IPS-15b (cell line): Measurements from ENCODE around the gene PIPOX.

Experiments used
- H3K27me3 ChIP-seq: one replicate; pipeline ENCODE4 v1.6.1; 2013; ENCODE audit warnings: low read length; ENCODE audit not compliant: control insufficient read depth, insufficient read depth
- H3K36me3 ChIP-seq: one replicate; pipeline ENCODE4 v1.6.1; 2013; ENCODE audit warnings: low read length; ENCODE audit not compliant: control insufficient read depth, insufficient read depth
- H3K4me1 ChIP-seq: one replicate; pipeline ENCODE4 v1.6.1; 2013; ENCODE audit warnings: mild to moderate bottlenecking, low read length; ENCODE audit not compliant: control insufficient read depth, insufficient read depth
- H3K4me3 ChIP-seq: one replicate; pipeline ENCODE4 v1.5.1; 2013; ENCODE audit warnings: low read depth, low read length
- H3K9ac ChIP-seq: one replicate; pipeline ENCODE4 v1.6.1; 2013; ENCODE audit warnings: low read depth, mild to moderate bottlenecking, low read length
- H3K9me3 ChIP-seq: one replicate; pipeline ENCODE4 v1.6.1; 2013; ENCODE audit warnings: mild to moderate bottlenecking, low read length; ENCODE audit not compliant: control insufficient read depth, insufficient read depth

PIPOX gene

GRCh38 chr17:29070308-29070707, 27.4 kb downstream of the PIPOX start:
- Histone ChIP-seq H3K27me3 (no peaks in the 10 kb centered on the region), H3K36me3 (peaks cover 4% of the 10 kb centered on the region), H3K4me3 (no peak overlapping the region), H3K9me3 (no peaks in the 10 kb centered on the region), H3K4me1 (peaks cover 12% of the 10 kb centered on the region), H3K9ac (no peak overlapping the region)

DNA sequence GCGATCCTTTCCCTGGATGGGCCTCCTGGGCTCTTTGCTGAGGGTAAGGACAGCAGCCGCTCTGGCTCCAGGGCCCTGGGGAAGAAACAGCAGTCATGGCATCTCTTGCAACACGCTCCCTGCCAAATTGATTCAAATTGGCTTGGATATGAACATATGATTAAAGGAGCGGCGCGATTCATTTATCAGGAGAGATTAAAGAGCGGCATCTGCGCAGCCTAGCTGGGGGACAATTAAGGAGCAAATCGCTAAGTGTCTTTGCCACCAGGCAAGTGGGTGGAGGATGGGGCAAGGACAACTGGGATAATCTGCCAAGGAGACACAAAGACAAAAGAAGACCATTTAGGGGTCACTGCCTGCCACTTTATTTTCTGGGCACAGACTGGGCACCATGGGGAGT, 27.8 kb downstream of the PIPOX start:
- no peaks in the 10 kb centered on the region for H3K27me3 ChIP-seq
- H3K36me3 ChIP-seq: peaks cover 4% of the 10 kb centered on the region
- no peak overlapping the region for H3K4me3 ChIP-seq
- H3K9ac ChIP-seq: no peak overlapping the region
- peaks cover 12% of the 10 kb centered on the region for H3K4me1 ChIP-seq
- no peaks in the 10 kb centered on the region for H3K9me3 ChIP-seq

DNA sequence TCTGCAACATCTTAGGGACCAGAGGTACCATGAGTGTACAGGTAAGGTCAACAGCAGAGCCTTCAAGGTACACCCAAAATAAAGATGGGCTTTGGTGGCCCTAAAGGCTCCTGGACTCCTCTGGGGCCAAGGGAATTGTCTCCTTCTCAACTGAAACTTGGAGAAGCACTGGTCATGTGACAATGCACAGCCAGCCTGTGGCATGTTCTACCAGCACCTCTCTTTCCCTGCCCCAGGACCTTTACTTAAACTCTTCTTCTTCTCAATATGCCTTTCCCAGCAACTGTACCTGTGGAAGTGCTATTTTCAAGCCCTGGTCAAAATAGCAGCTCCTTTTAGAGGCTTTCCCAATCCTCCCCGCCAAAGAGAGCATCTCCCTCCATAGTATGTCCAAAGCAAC, 28.4 kb downstream of the PIPOX start:
- peaks cover 4% of the 10 kb centered on the region for H3K36me3 ChIP-seq
- H3K4me1 ChIP-seq: peaks cover 12% of the 10 kb centered on the region
- no peak overlapping the region for H3K9ac ChIP-seq
- H3K9me3 ChIP-seq: no peaks in the 10 kb centered on the region
- no peaks in the 10 kb centered on the region for H3K27me3 ChIP-seq
- H3K4me3 ChIP-seq: no peak overlapping the region

DNA sequence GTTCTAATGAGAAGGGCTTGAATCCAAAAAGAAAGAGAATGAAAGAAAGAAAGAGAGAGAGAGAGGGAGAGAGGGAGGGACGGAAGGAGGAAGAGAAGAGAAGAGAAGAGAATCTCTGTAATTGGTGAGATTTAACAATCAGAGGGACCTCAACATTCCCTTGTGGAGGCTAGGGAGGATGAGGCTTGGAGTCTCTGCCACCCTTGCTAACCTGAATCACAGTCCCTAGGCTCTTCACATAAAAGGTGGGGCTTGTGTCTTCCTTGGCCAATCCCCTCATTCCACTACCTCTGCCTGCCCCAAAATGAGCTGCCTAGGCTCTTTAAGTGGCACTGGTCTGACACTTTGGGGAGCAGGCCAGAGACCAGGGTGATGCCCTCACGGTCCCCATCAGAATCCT, 30.1 kb downstream of the PIPOX start:
- H3K4me1 ChIP-seq: peaks cover 16% of the 10 kb centered on the region

GRCh38 chr17:29073520-29073919, 30.6 kb downstream of the PIPOX start:
- Histone ChIP-seq H3K4me1 (peaks cover 16% of the 10 kb centered on the region), H3K9ac (no peak overlapping the region), H3K9me3 (no peaks in the 10 kb centered on the region), H3K4me3 (no peak overlapping the region), H3K36me3 (peaks cover 6% of the 10 kb centered on the region), H3K27me3 (no peaks in the 10 kb centered on the region)

More for the DNA sequence above, 30.1 kb downstream of the PIPOX start:
- Histone ChIP-seq H3K9ac (no peak overlapping the region), H3K36me3 (peaks cover 6% of the 10 kb centered on the region), H3K27me3 (no peaks in the 10 kb centered on the region), H3K9me3 (no peaks in the 10 kb centered on the region), H3K4me3 (no peak overlapping the region)

DNA sequence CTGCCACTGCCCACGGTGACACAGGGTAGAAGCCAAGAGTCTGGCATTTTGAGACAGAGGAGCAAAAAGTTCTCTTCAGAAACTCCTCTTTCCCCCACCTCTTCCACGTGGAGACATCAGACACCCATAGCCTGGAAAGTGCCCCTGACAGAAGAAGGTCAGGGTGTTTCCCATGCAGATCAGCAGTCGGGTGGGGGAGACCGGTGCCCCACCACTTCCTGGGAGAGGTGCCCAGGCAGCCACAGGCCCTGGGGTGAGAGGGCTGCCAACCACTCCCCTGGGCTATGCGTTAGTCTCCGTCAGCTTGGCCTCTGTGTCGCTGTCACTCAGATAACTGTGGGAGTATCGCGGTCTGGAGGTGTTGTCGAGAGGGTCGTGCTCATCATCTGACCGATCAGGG, 31.5 kb downstream of the PIPOX start:
- H3K9ac ChIP-seq: no peak overlapping the region
- H3K4me1 ChIP-seq: peaks cover 16% of the 10 kb centered on the region

GRCh38 chr17:29076087-29076486, 33.1 kb downstream of the PIPOX start:
- Histone ChIP-seq H3K9ac (no peak overlapping the region), H3K9me3 (no peaks in the 10 kb centered on the region), H3K4me3 (no peak overlapping the region), H3K27me3 (no peaks in the 10 kb centered on the region), H3K4me1 (peaks cover 13% of the 10 kb centered on the region), H3K36me3 (peaks cover 10% of the 10 kb centered on the region)

More for the DNA sequence above, 31.5 kb downstream of the PIPOX start:
- H3K27me3 ChIP-seq: no peaks in the 10 kb centered on the region
- peaks cover 6% of the 10 kb centered on the region for H3K36me3 ChIP-seq
- no peak overlapping the region for H3K4me3 ChIP-seq
- no peaks in the 10 kb centered on the region for H3K9me3 ChIP-seq

- H3K9me3 ChIP-seq: no peaks in the 10 kb centered on the region
- H3K4me3 ChIP-seq: no peak overlapping the region
- H3K4me1 ChIP-seq: peaks cover 13% of the 10 kb centered on the region
- no peak overlapping the region for H3K9ac ChIP-seq
- peaks cover 10% of the 10 kb centered on the region for H3K36me3 ChIP-seq
- no peaks in the 10 kb centered on the region for H3K27me3 ChIP-seq
Observed at GRCh38 chr17:29076722-29077121, 33.8 kb downstream of the PIPOX start.

DNA sequence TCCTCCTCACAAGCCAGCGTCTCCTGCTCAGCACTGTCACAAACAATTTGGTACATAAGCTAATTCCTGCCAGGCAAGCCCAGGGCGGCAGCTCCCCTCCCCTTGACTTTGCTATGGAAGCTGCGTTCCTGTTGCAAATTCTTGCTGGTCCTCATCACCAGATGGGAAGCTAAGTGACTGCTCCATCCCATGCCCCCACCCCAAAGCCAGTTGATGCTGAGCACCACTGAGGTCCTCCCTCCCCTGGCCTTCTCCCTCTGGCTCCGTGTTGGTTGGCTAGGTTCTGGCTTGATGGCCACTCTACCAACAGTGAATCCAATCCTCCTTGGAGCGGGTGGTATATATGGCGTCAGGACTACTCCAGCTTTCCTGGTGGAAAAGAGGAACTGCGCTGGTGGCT, 34.4 kb downstream of the PIPOX start:
- H3K36me3 ChIP-seq: peaks cover 10% of the 10 kb centered on the region
- no peaks in the 10 kb centered on the region for H3K27me3 ChIP-seq
- H3K4me3 ChIP-seq: no peak overlapping the region
- H3K9ac ChIP-seq: no peak overlapping the region
- H3K4me1 ChIP-seq: peaks cover 13% of the 10 kb centered on the region
- no peaks in the 10 kb centered on the region for H3K9me3 ChIP-seq

DNA sequence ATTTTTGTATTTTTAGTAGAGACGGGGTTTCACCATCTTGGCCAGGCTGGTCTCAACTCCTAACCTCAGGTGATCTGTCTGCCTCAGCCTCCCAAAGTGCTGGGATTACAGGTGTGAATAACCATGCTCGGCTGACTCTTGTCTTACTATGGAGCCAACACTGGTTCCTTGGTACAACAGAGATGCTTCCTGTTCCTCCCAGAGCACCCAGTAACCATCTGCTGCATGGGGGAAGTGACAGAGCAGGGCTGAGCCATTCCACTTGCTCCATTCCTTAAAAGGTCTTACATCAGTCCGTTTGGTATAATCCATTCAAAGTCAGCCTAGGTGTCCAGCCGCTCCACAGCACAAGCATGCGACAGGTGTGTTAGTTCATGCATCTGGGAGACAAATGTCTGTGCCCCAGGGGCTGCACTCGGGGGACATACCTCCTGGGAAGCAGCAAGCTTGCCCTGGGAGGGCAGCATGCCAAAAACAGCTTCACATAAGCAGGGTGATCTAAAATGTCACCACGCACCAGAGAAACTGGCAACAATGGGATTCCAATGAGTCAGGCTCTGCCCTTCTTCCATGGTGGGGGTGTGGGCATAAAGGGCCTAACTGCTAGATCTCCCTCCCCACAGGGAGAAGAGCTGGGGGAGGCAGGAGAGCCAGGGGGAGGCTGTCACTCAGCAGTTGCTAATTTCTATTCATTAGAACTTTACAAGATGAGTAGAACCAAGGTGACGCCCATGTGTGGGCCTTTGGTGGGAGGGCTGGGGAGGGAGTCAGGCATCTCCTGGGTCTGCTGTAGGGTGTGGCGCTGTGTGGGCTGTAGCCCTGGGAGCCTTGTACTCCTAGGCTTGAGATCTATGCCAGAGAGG, 35.5 kb downstream of the PIPOX start:
- no peak overlapping the region for H3K4me3 ChIP-seq
- no peaks in the 10 kb centered on the region for H3K27me3 ChIP-seq
- H3K9me3 ChIP-seq: no peaks in the 10 kb centered on the region
- H3K9ac ChIP-seq: no peak overlapping the region
- H3K36me3 ChIP-seq: peaks cover 10% of the 10 kb centered on the region
- peaks cover 8% of the 10 kb centered on the region for H3K4me1 ChIP-seq

- Histone ChIP-seq H3K4me3 (no peak overlapping the region), H3K4me1 (peaks cover 4% of the 10 kb centered on the region), H3K27me3 (no peaks in the 10 kb centered on the region), H3K9me3 (no peaks in the 10 kb centered on the region), H3K9ac (no peak overlapping the region), H3K36me3 (peaks cover 13% of the 10 kb centered on the region)
Observed at GRCh38 chr17:29079433-29079832, 36.5 kb downstream of the PIPOX start.

DNA sequence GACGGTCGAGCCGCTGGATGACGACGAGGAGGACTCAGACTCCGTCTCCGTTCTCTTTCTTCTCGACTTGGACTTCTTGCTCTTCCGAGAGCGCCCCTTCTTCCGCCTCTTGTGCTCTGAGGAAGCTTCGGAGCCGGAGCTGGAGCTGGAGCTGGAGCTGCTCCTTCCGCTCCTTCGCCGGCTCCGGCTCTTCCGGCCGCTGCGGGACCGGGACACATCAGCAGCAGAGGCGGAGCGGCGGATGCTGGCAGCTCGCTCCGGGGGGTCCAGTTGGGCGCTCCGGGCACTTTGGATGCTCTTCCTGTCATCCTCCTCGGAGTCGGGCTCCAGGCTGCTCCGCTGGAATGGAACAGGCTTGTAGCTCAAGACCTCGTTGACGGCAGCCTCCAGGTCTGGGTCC, 36.9 kb downstream of the PIPOX start:
- no peak overlapping the region for H3K9ac ChIP-seq
- H3K27me3 ChIP-seq: no peaks in the 10 kb centered on the region
- peaks cover 7% of the 10 kb centered on the region for H3K4me1 ChIP-seq
- no peaks in the 10 kb centered on the region for H3K9me3 ChIP-seq
- H3K4me3 ChIP-seq: no peak overlapping the region
- H3K36me3 ChIP-seq: peaks cover 9% of the 10 kb centered on the region
